Thyroid gland (tissue), 4 donors: ENCODE data around the gene HELZ. TPM values are rescaled to one million over a fixed set of nuclear protein-coding genes. Genes with fewer than 3 reads are reported as not detected.
A peak's percentile ranks its signal among the peaks of the same experiment; 100 is the strongest.

Experiments
- DNase-seq, 2 donors: peaks; one replicate each; pipeline ENCODE4 v3.0.0-alpha.2; 2019
- H3K27ac ChIP-seq, 3 donors: fragments of 200-600 bp; sonication (generic); 1 replicate in 2 of 3; 2 replicates in 1 of 3; pipeline ENCODE4 v1.5.1; 2016 to 2019; ENCODE audit warnings: mild to moderate bottlenecking in 1 of 3, moderate library complexity in 1 of 3
- H3K27me3 ChIP-seq: fragments of 200-600 bp; sonication (generic); one replicate; pipeline ENCODE4 v1.5.1; 2019
- H3K36me3 ChIP-seq, 2 donors: fragments of 200-600 bp; sonication (generic); one replicate each; pipeline ENCODE4 v1.5.1; 2016 to 2019
- H3K4me1 ChIP-seq, 2 donors: fragments of 200-600 bp; sonication (generic); one replicate each; pipeline ENCODE4 v1.5.1; 2017 to 2019
- H3K4me3 ChIP-seq, 3 donors: fragments of 200-600 bp; sonication (generic); replicated peaks in 1 of 3; 1 replicate in 2 of 3; 2 replicates in 1 of 3; pipeline ENCODE4 v1.5.1; 2016; ENCODE audit warnings: mild to moderate bottlenecking in 1 of 3
- H3K9me3 ChIP-seq: fragments of 200-600 bp; sonication (generic); one replicate; pipeline ENCODE4 v1.5.1; 2017
- POLR2A ChIP-seq, 2 donors: fragments of 450-650 bp; IDR thresholded peaks; one replicate each; pipeline ENCODE4 v1.6.1; 2017; ENCODE audit warnings: antibody characterized with exemption in 2 of 2, mild to moderate bottlenecking in 2 of 2, moderate library complexity in 1 of 2
- WGBS, 2 donors: methylation state at CpG; one replicate each; pipeline ENCODE4 v1.1.5; 2017; 5-methylcytosine and 5-hydroxymethylcytosine counted together
- intact Hi-C: fragments of 100-400 bp; cut with DNase I; formaldehyde crosslinking; loops from one replicate; pipeline ENCODE4 v1.15.1; 2023
- total RNA-seq, 4 donors: library from RNA; depleted of rRNA; stranded (reverse); fragments of >200 nt; gene quantifications; one replicate each; pipeline ENCODE4 v1.2.3, GENCODE V29; 2016
- TF ChIP-seq, protein P1 (sequence below), 6 experiments: fragments of 200-600 bp in 3 of 6; fragments of 450-650 bp in 3 of 6; sonication (generic) in 3 of 6; IDR thresholded peaks; one replicate each; pipeline ENCODE4 v1.5.1; 2016 to 2019; ENCODE audit warnings: antibody characterized with exemption in 6 of 6, mild to moderate bottlenecking in 2 of 6, inconsistent platforms in 1 of 6, moderate library complexity in 1 of 6

Gene HELZ
- total RNA-seq, 4 donors from 2014 or later = 63.4 to 134 (median 88.2) TPM

DNA sequence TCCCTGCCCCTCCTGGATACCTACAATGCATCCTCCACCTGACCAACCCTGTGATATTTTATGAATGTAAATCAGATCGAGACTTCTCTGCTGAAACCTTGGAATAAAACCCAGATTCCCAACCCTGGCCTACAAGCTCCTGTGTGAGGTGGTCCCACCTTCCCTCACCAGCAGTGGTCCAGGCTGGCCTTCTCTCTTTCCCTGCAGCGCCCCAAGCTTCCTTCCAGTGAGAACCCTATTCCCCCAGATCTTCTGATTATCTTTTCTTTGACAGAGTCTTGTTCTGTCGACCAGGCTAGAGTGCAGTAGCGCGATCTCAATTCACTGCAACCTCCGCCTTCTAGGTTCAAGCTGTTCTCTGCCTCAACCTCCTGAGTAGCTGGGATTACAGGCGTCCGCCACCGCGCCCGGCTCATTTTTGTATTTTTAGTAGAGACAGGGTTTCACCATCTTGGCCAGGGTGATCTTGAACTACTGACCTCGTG, 2.5 kb upstream of the HELZ start:
- Histone ChIP-seq H3K27ac (peak overlapping the region in 2 of 3 donors; percentile 89 to 91), H3K9me3 (no peaks in the 10 kb centered on the region), H3K4me3 (no peak overlapping the region), H3K27me3 (no peaks in the 10 kb centered on the region), H3K36me3 (no peaks in the 10 kb centered on the region), H3K4me1 (peaks cover 6 to 24% of the 10 kb centered on the region in 2 donors)
- WGBS, 2 donors = 94 to 95% methylated on average over 12 of the region's 12 CpGs
- intact Hi-C loops = no loop called here
- TF ChIP-seq, protein P1, sequence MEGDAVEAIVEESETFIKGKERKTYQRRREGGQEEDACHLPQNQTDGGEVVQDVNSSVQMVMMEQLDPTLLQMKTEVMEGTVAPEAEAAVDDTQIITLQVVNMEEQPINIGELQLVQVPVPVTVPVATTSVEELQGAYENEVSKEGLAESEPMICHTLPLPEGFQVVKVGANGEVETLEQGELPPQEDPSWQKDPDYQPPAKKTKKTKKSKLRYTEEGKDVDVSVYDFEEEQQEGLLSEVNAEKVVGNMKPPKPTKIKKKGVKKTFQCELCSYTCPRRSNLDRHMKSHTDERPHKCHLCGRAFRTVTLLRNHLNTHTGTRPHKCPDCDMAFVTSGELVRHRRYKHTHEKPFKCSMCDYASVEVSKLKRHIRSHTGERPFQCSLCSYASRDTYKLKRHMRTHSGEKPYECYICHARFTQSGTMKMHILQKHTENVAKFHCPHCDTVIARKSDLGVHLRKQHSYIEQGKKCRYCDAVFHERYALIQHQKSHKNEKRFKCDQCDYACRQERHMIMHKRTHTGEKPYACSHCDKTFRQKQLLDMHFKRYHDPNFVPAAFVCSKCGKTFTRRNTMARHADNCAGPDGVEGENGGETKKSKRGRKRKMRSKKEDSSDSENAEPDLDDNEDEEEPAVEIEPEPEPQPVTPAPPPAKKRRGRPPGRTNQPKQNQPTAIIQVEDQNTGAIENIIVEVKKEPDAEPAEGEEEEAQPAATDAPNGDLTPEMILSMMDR (IDR thresholded peaks at IDR 0.05) = no peak
- TF ChIP-seq POLR2A (IDR thresholded peaks at IDR 0.05) = no peak
- DNase-seq = no peak

GRCh38 chr17:67246653-67247415, 1.8 kb upstream of the HELZ start:
- peak overlapping the region in 2 of 3 donors; percentile 89 to 91 for H3K27ac ChIP-seq

GRCh38 chr17:67246403-67246652, 1.3 kb upstream of the HELZ start:
- Histone ChIP-seq H3K4me3 (peak overlapping the region; percentile 93 to 97 (median 96)), H3K27me3 (no peaks in the 10 kb centered on the region), H3K27ac (peak overlapping the region in 2 of 3 donors; percentile 89 to 91), H3K9me3 (no peaks in the 10 kb centered on the region), H3K36me3 (no peaks in the 10 kb centered on the region), H3K4me1 (peaks cover 6 to 27% of the 10 kb centered on the region in 2 donors)
- intact Hi-C loops = no loop called here
- WGBS, 2 donors = 26 to 37% methylated on average over 8 of the region's 8 CpGs
- no peak for DNase-seq
- TF ChIP-seq, protein P1 (IDR thresholded peaks at IDR 0.05) = no peak
- TF ChIP-seq POLR2A (IDR thresholded peaks at IDR 0.05) = no peak

More at GRCh38 chr17:67246653-67247415, 1.8 kb upstream of the HELZ start:
- H3K36me3 ChIP-seq = no peaks in the 10 kb centered on the region
- DNase-seq = peak; percentile 82 to 87
- no peaks in the 10 kb centered on the region for H3K27me3 ChIP-seq
- no peaks in the 10 kb centered on the region for H3K9me3 ChIP-seq
- peak in 1 of 2 donors; percentile 52 for TF ChIP-seq POLR2A (IDR thresholded peaks at IDR 0.05)
- TF ChIP-seq, protein P1 (IDR thresholded peaks at IDR 0.05) = no peak
- H3K4me1 ChIP-seq = peaks cover 6 to 24% of the 10 kb centered on the region in 2 donors
- 51 to 65% methylated on average over 11 to 17 of the region's 17 CpGs for WGBS, 2 donors
- peak overlapping the region in 2 of 3 donors; percentile 93 to 97 for H3K4me3 ChIP-seq
- intact Hi-C loops = no loop called here

DNA sequence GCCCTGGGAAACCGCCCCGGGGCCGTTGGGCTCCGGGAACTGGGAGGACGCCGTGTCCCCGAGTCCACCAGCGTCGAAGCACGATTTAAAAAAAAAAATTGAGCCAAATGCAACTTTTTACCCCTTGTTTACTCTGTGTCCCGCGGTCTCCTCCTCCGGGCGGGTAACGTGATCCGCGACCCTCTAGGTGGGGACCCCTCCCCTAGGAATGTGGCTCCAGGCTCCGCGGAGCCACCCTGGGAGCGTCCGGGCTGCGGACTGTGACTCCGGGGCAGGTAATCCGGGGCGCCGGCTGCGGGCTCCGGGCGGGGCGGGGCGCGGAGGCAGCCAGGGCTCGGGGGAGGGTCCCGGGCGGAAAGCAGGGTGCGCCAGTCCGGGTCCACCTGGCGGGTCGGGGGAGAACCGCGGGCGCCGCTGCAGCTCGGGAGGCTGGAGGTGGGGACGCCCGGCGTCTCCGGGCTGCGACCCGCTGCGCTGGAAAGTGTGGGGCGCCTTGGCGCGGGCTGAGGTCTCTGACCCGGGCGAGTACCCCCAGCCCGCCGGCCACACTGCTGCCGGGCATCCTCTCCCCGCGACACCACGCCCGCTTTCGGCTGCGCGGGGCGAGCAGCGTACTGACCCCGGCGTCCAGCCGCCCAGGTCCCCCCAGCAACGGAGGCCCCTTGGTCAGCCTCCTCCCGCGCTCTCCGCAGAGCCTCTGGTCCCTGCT, 852 bp upstream of the HELZ start:
- intact Hi-C loops = no loop called here
- Histone ChIP-seq H3K27ac (peak overlapping the region in 2 of 3 donors; percentile 89 to 91), H3K27me3 (no peaks in the 10 kb centered on the region), H3K4me3 (peak overlapping the region; percentile 93 to 97 (median 96)), H3K9me3 (no peaks in the 10 kb centered on the region), H3K36me3 (peaks cover 0 to 3% of the 10 kb centered on the region in 2 donors), H3K4me1 (peaks cover 6 to 31% of the 10 kb centered on the region in 2 donors)
- peak; percentile 28 to 34 for DNase-seq
- WGBS, 2 donors = 3 to 4% methylated on average over 26 to 42 of the region's 75 CpGs
- no peak for TF ChIP-seq POLR2A (IDR thresholded peaks at IDR 0.05)
- TF ChIP-seq, protein P1 (IDR thresholded peaks at IDR 0.05) = peak in 2 of 6 experiments; percentile 4 to 24
